Retinal pigment epithelial cell (primary cell): ENCODE data around the gene HOXA10.

Experiments used
- DNase-seq: peaks from one replicate; pipeline ENCODE4 v3.0.0-alpha.2; 2010; ENCODE audit warnings: low read depth
- H3K4me3 ChIP-seq: 2 replicates; pipeline ENCODE4 v1.5.1; 2011; ENCODE audit warnings: mild to moderate bottlenecking, low read length, control low read depth, moderate library complexity
- TF ChIP-seq, protein P1 (sequence below): conservative IDR thresholded peaks from 2 replicates; pipeline ENCODE4 v1.5.1; 2011; ENCODE audit warnings: low read depth, low read length, control low read depth, inconsistent platforms

Gene HOXA10

DNA sequence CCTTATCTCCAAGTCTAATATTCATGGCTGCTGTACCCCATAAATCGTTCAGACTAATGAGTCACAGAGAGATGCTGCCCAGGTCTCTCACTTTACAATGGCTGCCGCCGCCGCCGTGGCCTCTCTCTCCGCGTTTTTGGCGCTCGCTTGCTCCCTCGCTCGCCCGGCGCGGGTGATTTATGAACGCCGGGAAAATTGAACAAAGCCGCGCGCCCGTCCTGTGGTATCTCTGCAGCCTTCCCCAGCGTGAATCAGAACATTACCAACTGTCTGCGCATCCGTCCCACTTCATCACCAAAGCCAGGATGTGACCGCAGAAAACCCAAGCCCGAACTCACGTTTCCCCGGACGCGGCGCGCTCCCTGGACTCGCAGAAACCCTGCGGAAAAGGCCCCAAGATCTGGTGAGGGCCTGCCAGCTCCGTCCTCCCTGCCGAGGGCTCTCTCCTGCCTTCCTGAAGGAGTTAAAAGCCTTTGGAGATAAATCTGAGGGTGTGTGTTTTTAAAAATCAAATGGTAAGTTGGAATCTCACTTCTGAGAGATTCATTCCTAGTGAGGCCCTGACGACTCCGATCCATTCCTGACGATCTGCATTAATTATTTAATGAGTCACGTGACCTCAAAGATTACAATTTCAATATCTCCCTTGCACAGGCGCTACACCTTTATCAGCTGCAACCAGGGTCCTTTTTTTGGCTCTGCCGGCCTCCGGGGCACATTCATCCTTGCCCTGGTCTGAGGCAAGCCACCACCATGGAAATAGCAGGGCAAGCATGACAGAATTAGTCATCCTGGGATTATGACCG lies 49.8 kb downstream of the HOXA10 start:
- TF ChIP-seq, protein P1, sequence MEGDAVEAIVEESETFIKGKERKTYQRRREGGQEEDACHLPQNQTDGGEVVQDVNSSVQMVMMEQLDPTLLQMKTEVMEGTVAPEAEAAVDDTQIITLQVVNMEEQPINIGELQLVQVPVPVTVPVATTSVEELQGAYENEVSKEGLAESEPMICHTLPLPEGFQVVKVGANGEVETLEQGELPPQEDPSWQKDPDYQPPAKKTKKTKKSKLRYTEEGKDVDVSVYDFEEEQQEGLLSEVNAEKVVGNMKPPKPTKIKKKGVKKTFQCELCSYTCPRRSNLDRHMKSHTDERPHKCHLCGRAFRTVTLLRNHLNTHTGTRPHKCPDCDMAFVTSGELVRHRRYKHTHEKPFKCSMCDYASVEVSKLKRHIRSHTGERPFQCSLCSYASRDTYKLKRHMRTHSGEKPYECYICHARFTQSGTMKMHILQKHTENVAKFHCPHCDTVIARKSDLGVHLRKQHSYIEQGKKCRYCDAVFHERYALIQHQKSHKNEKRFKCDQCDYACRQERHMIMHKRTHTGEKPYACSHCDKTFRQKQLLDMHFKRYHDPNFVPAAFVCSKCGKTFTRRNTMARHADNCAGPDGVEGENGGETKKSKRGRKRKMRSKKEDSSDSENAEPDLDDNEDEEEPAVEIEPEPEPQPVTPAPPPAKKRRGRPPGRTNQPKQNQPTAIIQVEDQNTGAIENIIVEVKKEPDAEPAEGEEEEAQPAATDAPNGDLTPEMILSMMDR = no peak
- no peak overlapping the region for H3K4me3 ChIP-seq
- no peak for DNase-seq

DNA sequence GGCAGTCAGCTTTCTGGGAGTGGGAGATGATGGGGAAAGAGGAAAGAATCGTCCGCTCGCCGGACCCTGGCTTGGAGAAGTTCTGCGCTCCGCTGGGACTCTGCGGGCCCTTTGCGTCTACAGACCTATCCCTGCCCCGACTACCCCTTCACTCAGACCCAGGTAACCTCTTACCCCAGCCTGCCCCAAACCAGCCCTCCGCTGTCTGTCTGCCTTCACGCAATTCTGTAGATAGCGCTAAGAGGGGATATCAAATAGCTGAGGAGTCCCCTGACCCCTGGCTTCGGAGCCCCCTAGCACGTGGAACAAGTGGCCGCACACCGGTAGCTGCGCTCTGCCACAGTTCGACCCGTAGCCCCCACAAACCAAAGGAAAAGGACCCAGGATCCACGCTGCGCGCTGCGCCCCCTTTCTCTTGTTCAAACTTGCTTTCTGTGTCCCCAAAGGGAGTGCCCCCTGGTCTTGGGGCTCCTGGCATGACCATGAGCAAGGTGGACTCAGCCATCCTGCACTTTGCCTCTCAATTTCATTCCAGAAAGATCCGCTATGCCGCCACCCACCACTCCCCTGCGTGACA lies 50.6 kb downstream of the HOXA10 start:
- DNase-seq = no peak
- TF ChIP-seq, protein P1 = no peak
- H3K4me3 ChIP-seq = no peak overlapping the region

DNA sequence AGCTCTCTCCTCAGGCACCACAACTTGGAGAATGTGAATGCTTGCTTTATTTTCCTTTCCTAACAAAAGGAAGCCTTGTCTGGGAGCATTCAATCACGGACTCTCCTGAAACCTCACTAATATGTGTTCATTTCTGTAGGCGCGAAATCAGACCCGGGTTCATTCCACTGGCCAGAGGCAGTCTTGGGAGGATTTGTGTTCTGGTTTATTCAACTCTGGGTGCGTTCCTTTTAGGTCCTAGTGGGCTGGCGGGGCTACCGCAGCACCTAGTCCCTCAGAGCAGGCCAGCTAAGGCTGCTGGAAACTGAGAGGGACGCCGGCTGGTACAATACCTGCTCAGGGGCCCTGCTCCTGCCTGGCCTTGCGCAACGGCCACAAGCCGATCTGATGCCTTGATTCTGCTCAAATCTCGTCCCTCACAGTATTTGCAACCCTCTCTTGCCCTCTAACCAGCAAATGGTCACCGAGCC lies 51.1 kb downstream of the HOXA10 start:
- no peak overlapping the region for H3K4me3 ChIP-seq
- no peak for DNase-seq
- TF ChIP-seq, protein P1 = no peak

DNA sequence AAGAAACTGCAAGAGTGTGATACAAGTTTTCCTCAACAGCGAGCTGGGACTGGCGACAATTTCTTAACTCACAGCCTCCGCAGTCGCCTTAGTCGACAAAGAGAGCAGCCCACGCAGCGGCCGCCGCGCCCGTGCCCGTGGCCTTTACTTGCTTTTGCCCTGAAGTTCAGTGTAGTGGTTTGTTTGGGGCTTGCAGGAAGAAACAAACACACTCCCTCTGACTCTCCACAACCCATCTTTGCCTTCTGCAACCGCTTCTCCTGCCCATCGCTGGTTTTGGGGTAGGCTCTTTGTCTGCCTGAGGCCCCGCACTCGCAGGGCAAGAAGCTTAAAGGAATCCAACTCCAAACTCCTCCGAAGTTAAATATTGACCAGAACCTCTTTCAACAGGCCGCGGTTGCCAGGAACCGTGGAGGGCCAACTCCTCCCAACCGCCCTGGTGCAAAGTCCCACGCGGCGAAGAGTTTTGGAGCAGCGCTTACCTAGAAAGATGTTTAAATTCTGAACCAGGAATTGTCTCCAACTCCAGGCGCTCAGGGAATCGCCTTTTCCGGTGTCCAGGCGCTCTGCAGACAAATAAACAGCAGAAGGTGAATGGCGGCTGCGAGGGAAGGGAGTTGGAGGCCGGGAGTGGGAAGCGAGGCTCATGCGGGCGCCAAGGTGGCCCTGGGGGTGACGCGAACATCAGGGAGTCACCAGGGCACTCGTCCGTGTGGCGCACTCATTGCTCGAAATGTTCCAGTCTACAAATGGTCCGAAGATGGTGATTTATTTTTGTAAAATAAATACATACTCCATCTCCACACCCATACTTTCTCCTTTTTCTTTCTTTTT lies 51.8 kb downstream of the HOXA10 start:
- no peak for DNase-seq
- H3K4me3 ChIP-seq = no peak overlapping the region
- TF ChIP-seq, protein P1 = no peak

DNA sequence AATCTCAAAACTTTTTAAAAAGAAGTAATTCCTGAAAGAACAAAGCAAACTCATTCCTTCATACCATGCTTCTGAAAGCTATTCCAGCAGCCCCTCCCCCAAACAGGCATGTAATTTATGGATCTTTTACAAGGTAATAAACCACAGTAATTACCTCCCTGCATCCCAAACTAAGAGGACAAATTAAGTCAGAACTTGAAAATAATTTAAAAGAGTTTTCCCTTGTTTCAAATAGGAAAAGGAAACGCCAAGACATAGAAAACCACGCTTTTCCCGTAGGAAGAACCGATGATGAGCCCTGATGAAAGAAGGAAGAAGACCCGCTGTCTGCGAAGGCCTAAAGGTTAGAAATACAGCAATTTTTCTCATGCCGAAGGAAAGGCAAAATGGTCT lies 52.4 kb downstream of the HOXA10 start:
- no peak overlapping the region for H3K4me3 ChIP-seq
- DNase-seq = no peak
- TF ChIP-seq, protein P1 = no peak
